DOHH2 (cell line): Measurements from ENCODE around the gene PPP4R3A.
A peak's percentile ranks its signal among the peaks of the same experiment; 100 is the strongest.

Source experiments
- H3F3A ChIP-seq: fragments of 200-600 bp; sonication (generic), shearing (Covaris generic); 2 replicates; pipeline ENCODE4 v1.6.0; 2016; ENCODE audit warnings: antibody characterized with exemption, mild to moderate bottlenecking; ENCODE audit not compliant: control insufficient read depth, insufficient read depth
- H3K27ac ChIP-seq: fragments of 200-600 bp; sonication (generic); 2 replicates; pipeline ENCODE4 v1.5.1; 2014; ENCODE audit warnings: low read depth, mild to moderate bottlenecking, low read length, moderate library complexity
- H3K27me3 ChIP-seq: fragments of 200-600 bp; sonication (generic); 2 replicates; pipeline ENCODE4 v1.6.1; 2014; ENCODE audit warnings: mild to moderate bottlenecking, low read length, mixed read lengths; ENCODE audit not compliant: control insufficient read depth
- H3K36me3 ChIP-seq: fragments of 200-600 bp; sonication (generic); 2 replicates; pipeline ENCODE4 v1.6.1; 2014; ENCODE audit warnings: mild to moderate bottlenecking, low read length, moderate library complexity, mixed read lengths; ENCODE audit not compliant: control insufficient read depth
- H3K4me1 ChIP-seq: fragments of 200-600 bp; sonication (generic); 2 replicates; pipeline ENCODE4 v1.6.1; 2014; ENCODE audit warnings: mild to moderate bottlenecking, low read length, mixed read lengths; ENCODE audit not compliant: control insufficient read depth
- H3K4me2 ChIP-seq: fragments of 200-600 bp; sonication (generic); 2 replicates; pipeline ENCODE4 v1.6.0; 2014; ENCODE audit warnings: mild to moderate bottlenecking, low read length, moderate library complexity
- H3K4me3 ChIP-seq: fragments of 200-600 bp; sonication (generic); 2 replicates; pipeline ENCODE4 v1.5.1; 2014; ENCODE audit warnings: mild to moderate bottlenecking, low read length, mixed read lengths
- H3K79me2 ChIP-seq: fragments of 200-600 bp; sonication (generic); 2 replicates; pipeline ENCODE4 v1.6.1; 2014; ENCODE audit warnings: mild to moderate bottlenecking, low read length, mixed read lengths; ENCODE audit not compliant: control insufficient read depth
- H3K9me2 ChIP-seq: fragments of 200-600 bp; sonication (generic); replicated peaks from 2 replicates; pipeline ENCODE4 v1.6.1; 2014; ENCODE audit warnings: mild to moderate bottlenecking, low read length, mixed read lengths; ENCODE audit not compliant: control insufficient read depth
- H3K9me3 ChIP-seq: fragments of 200-600 bp; sonication (generic); 2 replicates; pipeline ENCODE4 v1.6.1; 2014; ENCODE audit warnings: antibody characterized with exemption, low read length, mixed read lengths; ENCODE audit not compliant: control insufficient read depth, insufficient read depth
- H4K20me1 ChIP-seq: fragments of 200-600 bp; sonication (generic); 2 replicates; pipeline ENCODE4 v1.6.0; 2014; ENCODE audit warnings: low read depth, mild to moderate bottlenecking, antibody characterized with exemption, low read length, moderate library complexity; ENCODE audit not compliant: control insufficient read depth, insufficient read depth
- EZH2phosphoT487 ChIP-seq: fragments of 200-600 bp; sonication (generic); IDR thresholded peaks from 2 replicates; pipeline ENCODE4 v1.6.1; 2017; ENCODE audit warnings: borderline replicate concordance, mild to moderate bottlenecking, antibody characterized with exemption, low read length, moderate library complexity, mixed read lengths
- TF ChIP-seq, protein P1 (sequence below): fragments of 200-600 bp; sonication (generic); IDR thresholded peaks from one replicate; pipeline ENCODE4 v1.5.1; 2014; ENCODE audit warnings: antibody characterized with exemption, mild to moderate bottlenecking, low read depth, low read length; ENCODE audit not compliant: poor library complexity, severe bottlenecking

PPP4R3A gene

DNA sequence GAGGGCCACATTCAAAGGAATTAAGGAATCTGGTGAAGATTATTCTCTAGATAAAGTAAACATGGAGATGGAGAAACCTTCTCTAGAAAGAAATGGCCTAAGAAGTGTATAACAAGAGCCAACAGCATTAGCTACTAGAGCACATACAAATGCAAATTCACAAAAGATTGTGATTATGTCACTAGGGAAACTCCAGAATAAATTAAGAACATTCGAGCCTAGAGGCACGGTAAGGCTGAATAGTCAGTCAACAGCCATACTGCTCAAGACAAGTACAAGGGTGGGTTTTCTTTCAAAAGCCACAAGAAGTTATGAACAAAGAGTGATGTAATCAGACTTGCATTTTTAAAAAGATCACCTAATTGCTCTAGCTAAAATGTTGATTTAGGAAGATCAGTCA is 25.4 kb downstream of the PPP4R3A start:
- H3K9me2 ChIP-seq: no peaks in the 10 kb centered on the region

DNA sequence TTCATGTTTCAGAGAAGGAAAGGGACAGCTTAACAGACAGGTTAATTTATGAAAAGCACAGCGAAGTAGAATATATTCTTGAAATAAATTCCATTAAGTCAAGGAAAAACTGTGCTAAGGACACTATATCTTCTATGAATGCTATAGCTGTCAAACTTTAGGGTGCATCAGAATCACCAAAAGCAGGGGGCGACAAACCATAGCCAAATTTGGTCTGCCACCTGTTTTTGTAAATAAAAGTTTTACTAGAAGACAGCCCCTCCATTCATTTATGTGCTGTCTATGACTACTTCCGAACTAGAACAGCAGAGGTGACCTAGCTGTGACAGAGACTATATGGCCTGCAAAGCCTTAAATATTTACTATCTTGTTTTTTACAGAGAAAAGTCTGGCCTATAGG is 25.9 kb downstream of the PPP4R3A start:
- H3K9me3 ChIP-seq: no peaks in the 10 kb centered on the region
- peaks cover 98% of the 10 kb centered on the region for H3K79me2 ChIP-seq
- H4K20me1 ChIP-seq: peaks cover 25% of the 10 kb centered on the region; the same call in 1 of the 2 replicates
- H3K27ac ChIP-seq: no peak overlapping the region
- peaks cover 92% of the 10 kb centered on the region for H3K36me3 ChIP-seq
- H3K4me3 ChIP-seq: no peak overlapping the region
- H3F3A ChIP-seq: no peaks in the 10 kb centered on the region
- peaks cover 28% of the 10 kb centered on the region for H3K4me1 ChIP-seq
- no peaks in the 10 kb centered on the region for H3K9me2 ChIP-seq
- no peak for TF ChIP-seq EZH2phosphoT487
- TF ChIP-seq, protein P1, sequence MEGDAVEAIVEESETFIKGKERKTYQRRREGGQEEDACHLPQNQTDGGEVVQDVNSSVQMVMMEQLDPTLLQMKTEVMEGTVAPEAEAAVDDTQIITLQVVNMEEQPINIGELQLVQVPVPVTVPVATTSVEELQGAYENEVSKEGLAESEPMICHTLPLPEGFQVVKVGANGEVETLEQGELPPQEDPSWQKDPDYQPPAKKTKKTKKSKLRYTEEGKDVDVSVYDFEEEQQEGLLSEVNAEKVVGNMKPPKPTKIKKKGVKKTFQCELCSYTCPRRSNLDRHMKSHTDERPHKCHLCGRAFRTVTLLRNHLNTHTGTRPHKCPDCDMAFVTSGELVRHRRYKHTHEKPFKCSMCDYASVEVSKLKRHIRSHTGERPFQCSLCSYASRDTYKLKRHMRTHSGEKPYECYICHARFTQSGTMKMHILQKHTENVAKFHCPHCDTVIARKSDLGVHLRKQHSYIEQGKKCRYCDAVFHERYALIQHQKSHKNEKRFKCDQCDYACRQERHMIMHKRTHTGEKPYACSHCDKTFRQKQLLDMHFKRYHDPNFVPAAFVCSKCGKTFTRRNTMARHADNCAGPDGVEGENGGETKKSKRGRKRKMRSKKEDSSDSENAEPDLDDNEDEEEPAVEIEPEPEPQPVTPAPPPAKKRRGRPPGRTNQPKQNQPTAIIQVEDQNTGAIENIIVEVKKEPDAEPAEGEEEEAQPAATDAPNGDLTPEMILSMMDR: peak; percentile 41
- no peaks in the 10 kb centered on the region for H3K27me3 ChIP-seq
- H3K4me2 ChIP-seq: no peak overlapping the region

More for the DNA sequence above, 25.4 kb downstream of the PPP4R3A start:
- peaks cover 24% of the 10 kb centered on the region for H3K4me1 ChIP-seq
- TF ChIP-seq, protein P1: no peak
- TF ChIP-seq EZH2phosphoT487: no peak
- H3K4me2 ChIP-seq: no peak overlapping the region
- H4K20me1 ChIP-seq: peaks cover 25% of the 10 kb centered on the region; the same call in 1 of the 2 replicates
- peaks cover 92% of the 10 kb centered on the region for H3K36me3 ChIP-seq
- H3K9me3 ChIP-seq: no peaks in the 10 kb centered on the region
- H3K27me3 ChIP-seq: no peaks in the 10 kb centered on the region
- no peak overlapping the region for H3K4me3 ChIP-seq
- no peaks in the 10 kb centered on the region for H3F3A ChIP-seq
- H3K79me2 ChIP-seq: peaks cover 98% of the 10 kb centered on the region
- no peak overlapping the region for H3K27ac ChIP-seq

DNA sequence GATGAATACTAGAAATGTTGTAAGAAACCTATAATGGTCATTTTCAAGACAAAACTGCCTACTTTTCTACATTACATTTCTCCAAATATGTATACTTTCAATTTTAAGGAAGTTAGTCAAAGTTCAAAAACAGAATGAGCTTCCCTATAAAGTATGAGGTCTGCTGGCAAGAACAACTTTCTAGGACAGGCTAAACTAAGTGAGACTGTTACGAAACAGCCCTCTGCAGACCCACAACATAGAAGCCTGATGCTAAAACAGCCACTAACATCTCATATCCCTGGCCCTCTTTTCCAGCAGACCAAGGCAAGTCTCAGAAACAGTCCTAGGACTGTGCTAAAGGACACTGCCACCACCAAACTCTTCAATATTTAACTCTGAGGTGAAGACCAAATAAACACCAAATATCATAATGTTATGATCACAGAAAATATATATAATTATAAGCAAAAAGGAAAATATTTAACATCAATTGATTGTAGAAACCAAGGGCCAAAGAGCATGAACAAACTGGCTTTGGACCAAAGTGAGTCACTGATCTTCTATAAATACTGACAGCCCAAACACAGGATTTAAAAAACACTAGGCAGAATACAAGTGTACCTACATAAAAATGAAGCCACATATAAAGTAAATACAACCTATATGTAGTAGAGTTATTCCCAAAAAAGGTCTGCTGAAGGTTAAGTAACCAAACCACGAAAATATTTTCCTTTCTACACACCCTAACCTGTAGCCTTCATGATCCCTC is 27.7 kb downstream of the PPP4R3A start:
- H3K9me2 ChIP-seq: no peaks in the 10 kb centered on the region
- H3K36me3 ChIP-seq: peaks cover 95% of the 10 kb centered on the region

More for the DNA sequence above, 27.7 kb downstream of the PPP4R3A start:
- peaks cover 8% of the 10 kb centered on the region for H3F3A ChIP-seq
- no peak overlapping the region for H3K4me2 ChIP-seq
- TF ChIP-seq, protein P1: no peak
- TF ChIP-seq EZH2phosphoT487: no peak
- peaks cover 99% of the 10 kb centered on the region for H3K79me2 ChIP-seq
- peaks cover 46% of the 10 kb centered on the region for H3K4me1 ChIP-seq
- no peaks in the 10 kb centered on the region for H3K27me3 ChIP-seq
- no peak overlapping the region for H3K27ac ChIP-seq
- H3K9me3 ChIP-seq: no peaks in the 10 kb centered on the region
- H4K20me1 ChIP-seq: peaks cover 37% of the 10 kb centered on the region; the same call in 1 of the 2 replicates
- H3K4me3 ChIP-seq: no peak overlapping the region
